T-helper 1 cell treated with Interleukin-12 subunit alpha and Interleukin-12 subunit beta and Interleukin-4 antibody, amounts not matched to agents 30 μg/mL and 1 μg/mL, for 36 hours (primary cell): ENCODE results near the gene WEE1.
"Not testable (repeated sequence)": the region's sequence is repeated elsewhere in the genome, so short reads cannot be mapped to it uniquely, and the experiment has no call there.

ENCODE experiments used
- H3K27ac Mint-ChIP-seq: one replicate; pipeline ENCODE4 v1.8.0; 2021; ENCODE audit warnings: mild to moderate bottlenecking, mixed read lengths
- H3K27me3 Mint-ChIP-seq: one replicate; pipeline ENCODE4 v1.8.0; 2021; ENCODE audit warnings: low read depth, mixed read lengths
- H3K36me3 Mint-ChIP-seq: one replicate; pipeline ENCODE4 v1.8.0; 2021; ENCODE audit warnings: low read depth, mixed read lengths
- H3K4me1 Mint-ChIP-seq: one replicate; pipeline ENCODE4 v1.8.0; 2021; ENCODE audit warnings: low read depth, mixed read lengths
- H3K4me3 Mint-ChIP-seq: one replicate; pipeline ENCODE4 v1.8.0; 2021; ENCODE audit warnings: mild to moderate bottlenecking, moderate library complexity, mixed read lengths
- H3K9me3 Mint-ChIP-seq: one replicate; pipeline ENCODE4 v1.8.0; 2021; ENCODE audit warnings: mixed read lengths

WEE1 gene

DNA sequence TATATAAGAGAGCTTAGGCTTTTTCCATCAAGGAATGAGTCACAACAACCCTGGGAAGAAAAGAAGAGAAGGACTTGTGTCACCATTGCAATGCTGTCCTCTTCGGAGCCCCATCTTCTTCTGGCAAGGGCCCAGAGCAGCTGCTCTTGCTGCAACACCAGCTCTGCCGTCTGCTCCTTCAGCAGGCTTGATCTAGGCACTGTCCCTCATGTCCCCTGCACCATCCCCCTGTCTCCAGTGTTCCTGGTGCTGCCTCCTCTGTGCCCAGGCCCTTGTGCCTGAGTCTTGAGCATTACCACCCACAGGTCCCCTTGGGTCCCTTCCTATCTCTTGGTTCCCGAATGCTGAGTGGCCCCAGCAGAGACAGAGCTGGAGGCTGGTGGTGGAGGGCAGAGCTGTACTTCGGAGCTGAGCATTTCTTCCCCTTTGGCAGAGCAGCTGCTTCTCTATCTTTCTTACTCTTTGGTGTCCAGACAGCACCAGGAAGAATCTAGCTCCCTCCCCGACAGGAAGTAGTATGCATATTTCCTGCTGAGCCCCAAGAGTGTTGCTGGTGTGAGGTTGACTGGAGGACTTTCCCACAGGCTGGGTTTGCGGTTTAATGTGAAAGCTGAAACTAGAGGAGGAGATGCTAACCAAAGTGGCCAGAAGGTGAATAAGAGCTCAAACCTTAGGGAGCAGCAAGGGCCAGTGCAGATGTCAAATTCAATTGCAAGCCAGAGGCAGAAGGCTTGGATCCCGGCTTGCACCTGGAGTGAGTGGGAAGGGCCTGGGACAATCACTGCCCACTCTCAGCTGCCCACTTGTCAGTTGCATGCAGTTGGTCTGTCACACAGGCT, 27.8 kb downstream of the WEE1 start:
- peaks cover 26% of the 10 kb centered on the region for H3K4me1 Mint-ChIP-seq
- H3K27me3 Mint-ChIP-seq: peaks cover 27% of the 10 kb centered on the region
- H3K4me3 Mint-ChIP-seq: peak overlapping the region; percentile 70
- peaks cover 2% of the 10 kb centered on the region for H3K36me3 Mint-ChIP-seq
- no peaks in the 10 kb centered on the region for H3K9me3 Mint-ChIP-seq
- peak overlapping the region; percentile 77 for H3K27ac Mint-ChIP-seq

DNA sequence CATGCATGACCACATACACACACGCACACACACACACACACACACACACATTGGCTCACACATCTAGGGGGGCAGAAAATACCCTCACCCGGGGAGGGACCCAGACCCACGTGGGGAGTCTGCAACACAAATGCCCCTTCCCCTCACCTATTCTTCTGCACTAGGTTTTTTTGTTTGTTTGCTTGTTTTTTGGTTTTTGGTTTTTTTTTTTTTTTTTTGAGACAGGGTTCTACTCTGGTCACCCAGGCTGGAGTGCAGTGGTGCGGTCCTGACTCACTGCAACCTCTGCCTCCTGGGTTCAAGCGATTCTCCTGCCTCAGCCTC, 28.4 kb downstream of the WEE1 start:
- Mint-ChIP-seq H3K27ac (peak overlapping the region; percentile 77), H3K9me3 (no peaks in the 10 kb centered on the region)

DNA sequence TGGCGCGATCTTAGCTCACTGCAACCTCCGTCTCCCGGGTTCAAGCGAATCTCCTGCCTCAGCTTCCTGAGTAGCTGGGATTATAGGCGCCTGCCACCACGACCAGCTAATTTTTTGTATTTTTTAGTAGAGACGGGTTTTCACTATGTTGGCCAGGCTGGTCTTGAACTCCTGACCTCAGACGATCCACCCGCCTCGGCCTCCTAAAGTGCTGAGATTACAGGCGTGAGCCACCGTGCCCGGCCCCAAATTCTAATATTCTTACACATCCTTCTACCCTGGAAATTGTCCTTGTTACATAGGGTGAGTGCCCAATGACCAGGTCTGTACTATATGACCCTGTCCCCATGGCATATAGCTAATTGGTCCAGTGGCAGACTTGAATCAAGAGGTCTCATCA, 29.7 kb downstream of the WEE1 start:
- not testable (repeated sequence) for H3K36me3 Mint-ChIP-seq, H3K9me3 Mint-ChIP-seq, H3K4me3 Mint-ChIP-seq, H3K27ac Mint-ChIP-seq
- Mint-ChIP-seq H3K4me1 (peaks cover 26% of the 10 kb centered on the region), H3K27me3 (peaks cover 26% of the 10 kb centered on the region)

More for the DNA sequence above, 28.4 kb downstream of the WEE1 start:
- H3K27me3 Mint-ChIP-seq: peaks cover 29% of the 10 kb centered on the region
- H3K36me3 Mint-ChIP-seq: peaks cover 2% of the 10 kb centered on the region
- H3K4me3 Mint-ChIP-seq: peak overlapping the region; percentile 70
- H3K4me1 Mint-ChIP-seq: peaks cover 26% of the 10 kb centered on the region

DNA sequence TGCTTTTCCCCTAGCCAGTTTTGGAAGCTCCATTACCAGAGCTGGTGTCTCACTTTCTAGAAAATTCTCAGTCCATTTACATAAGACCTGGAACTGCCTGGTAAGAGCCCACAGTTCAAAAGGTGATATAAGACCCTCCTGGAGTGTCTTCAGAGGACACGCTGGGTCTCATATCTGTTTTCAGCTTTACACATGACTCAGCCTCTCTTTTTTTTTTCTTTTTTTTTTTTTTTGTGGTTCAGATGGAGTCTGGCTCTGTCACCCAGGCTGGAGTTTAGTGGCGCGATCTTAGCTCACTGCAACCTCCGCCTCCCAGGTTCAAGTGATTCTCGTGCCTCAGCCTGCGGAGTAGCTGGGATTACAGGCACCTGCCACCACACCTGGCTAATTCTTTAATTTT, 30.7 kb downstream of the WEE1 start:
- Mint-ChIP-seq H3K27ac (no peak overlapping the region), H3K9me3 (no peaks in the 10 kb centered on the region), H3K36me3 (peaks cover 3% of the 10 kb centered on the region), H3K4me3 (no peak overlapping the region), H3K27me3 (peaks cover 26% of the 10 kb centered on the region), H3K4me1 (peaks cover 27% of the 10 kb centered on the region)

DNA sequence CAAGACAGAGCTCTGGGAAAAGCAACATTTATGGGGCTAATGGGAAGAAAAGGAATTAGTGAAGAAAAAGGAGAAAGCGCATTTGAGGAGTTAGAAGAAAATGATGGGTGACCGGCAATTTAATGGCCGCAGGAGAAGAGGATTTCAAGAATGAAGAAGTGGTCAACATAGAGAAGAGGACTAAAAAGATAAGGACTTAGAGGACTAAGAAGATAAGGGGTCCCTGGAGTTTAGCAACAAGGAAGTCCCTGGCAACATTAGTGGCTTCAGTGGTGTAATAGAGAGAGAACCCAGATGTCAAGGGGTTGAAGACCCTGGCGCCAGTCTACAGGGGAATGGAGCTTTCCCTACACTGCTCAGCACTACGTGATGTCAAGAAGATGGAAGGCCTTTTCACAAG, 32.3 kb downstream of the WEE1 start:
- Mint-ChIP-seq H3K36me3 (peaks cover 5% of the 10 kb centered on the region), H3K4me1 (peaks cover 24% of the 10 kb centered on the region), H3K4me3 (no peak overlapping the region), H3K9me3 (no peaks in the 10 kb centered on the region), H3K27ac (no peak overlapping the region), H3K27me3 (peaks cover 26% of the 10 kb centered on the region)

- Mint-ChIP-seq H3K4me1 (peaks cover 17% of the 10 kb centered on the region), H3K9me3 (no peaks in the 10 kb centered on the region), H3K27me3 (peaks cover 22% of the 10 kb centered on the region), H3K36me3 (peaks cover 5% of the 10 kb centered on the region), H3K27ac (peak overlapping the region; percentile 13), H3K4me3 (no peak overlapping the region)
These were observed 33.5 kb downstream of the WEE1 start for GRCh38 chr11:9606809-9607510.

GRCh38 chr11:9607511-9607899, 34.0 kb downstream of the WEE1 start:
- H3K4me3 Mint-ChIP-seq: no peak overlapping the region
- peaks cover 5% of the 10 kb centered on the region for H3K36me3 Mint-ChIP-seq
- H3K27ac Mint-ChIP-seq: no peak overlapping the region
- H3K27me3 Mint-ChIP-seq: peaks cover 19% of the 10 kb centered on the region
- H3K9me3 Mint-ChIP-seq: no peaks in the 10 kb centered on the region
- peaks cover 15% of the 10 kb centered on the region for H3K4me1 Mint-ChIP-seq

GRCh38 chr11:9609002-9609759, 35.7 kb downstream of the WEE1 start:
- Mint-ChIP-seq H3K4me3 (no peak overlapping the region), H3K36me3 (peaks cover 3% of the 10 kb centered on the region), H3K9me3 (no peaks in the 10 kb centered on the region), H3K27me3 (peaks cover 8% of the 10 kb centered on the region), H3K27ac (no peak overlapping the region), H3K4me1 (peaks cover 17% of the 10 kb centered on the region)

GRCh38 chr11:9609841-9610240, 36.4 kb downstream of the WEE1 start:
- Mint-ChIP-seq H3K36me3 (peaks cover 3% of the 10 kb centered on the region), H3K27ac (no peak overlapping the region), H3K4me1 (peaks cover 23% of the 10 kb centered on the region), H3K4me3 (no peak overlapping the region), H3K27me3 (peaks cover 8% of the 10 kb centered on the region), H3K9me3 (no peaks in the 10 kb centered on the region)

GRCh38 chr11:9613118-9613829, 39.8 kb downstream of the WEE1 start:
- H3K4me3 Mint-ChIP-seq: peak overlapping the region; percentile 83
- no peaks in the 10 kb centered on the region for H3K9me3 Mint-ChIP-seq
- peak overlapping the region; percentile 89 for H3K27ac Mint-ChIP-seq
- H3K36me3 Mint-ChIP-seq: peaks cover 3% of the 10 kb centered on the region
- H3K4me1 Mint-ChIP-seq: peaks cover 29% of the 10 kb centered on the region
- H3K27me3 Mint-ChIP-seq: no peaks in the 10 kb centered on the region

DNA sequence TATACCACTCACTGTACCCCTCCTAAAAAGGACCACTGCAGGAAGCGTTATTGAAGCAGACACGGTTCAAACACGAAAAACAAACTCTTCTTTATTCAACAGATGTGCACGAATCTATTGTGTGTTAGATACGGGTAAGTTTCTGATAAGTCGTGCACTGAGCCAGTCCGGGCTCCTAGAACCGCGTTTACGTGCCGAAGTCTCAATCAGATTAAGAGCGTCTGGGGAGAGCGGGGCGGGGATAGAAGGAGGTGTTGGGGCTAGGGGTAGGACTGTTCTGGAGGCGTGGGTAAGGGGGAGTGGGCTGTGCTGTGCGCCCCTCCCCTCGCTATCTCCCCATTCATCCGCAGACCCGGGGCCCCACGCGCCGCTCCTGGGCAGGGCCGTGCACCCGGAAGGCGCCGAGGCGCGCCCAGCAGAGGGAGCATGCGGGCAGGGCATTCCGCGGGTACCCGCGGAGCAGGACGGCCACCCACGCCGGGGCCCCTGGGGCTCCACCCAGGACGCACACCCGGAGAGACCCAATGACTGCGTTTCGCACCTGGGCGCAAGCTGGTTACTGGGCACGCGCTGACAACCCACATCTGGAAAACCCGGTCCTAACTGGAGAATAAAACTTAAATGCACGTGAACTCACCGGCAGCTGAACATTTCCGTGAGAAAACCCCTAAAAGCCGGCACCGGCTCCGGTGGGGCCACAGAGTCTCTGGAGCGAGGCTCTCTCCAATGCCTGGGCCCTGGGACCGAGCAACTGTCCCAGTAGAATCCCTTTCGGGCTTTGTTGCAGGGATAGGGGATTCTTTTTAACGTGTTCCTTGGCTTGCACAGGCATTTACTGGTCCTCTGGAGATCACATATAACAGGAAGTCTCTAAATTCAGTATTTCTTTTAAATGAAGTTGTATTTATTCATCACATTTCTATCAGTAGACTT, 40.6 kb downstream of the WEE1 start:
- H3K4me3 Mint-ChIP-seq: peak overlapping the region; percentile 83
- peak overlapping the region; percentile 89 for H3K27ac Mint-ChIP-seq
- H3K4me1 Mint-ChIP-seq: peaks cover 31% of the 10 kb centered on the region
- H3K36me3 Mint-ChIP-seq: peaks cover 2% of the 10 kb centered on the region
- no peaks in the 10 kb centered on the region for H3K27me3 Mint-ChIP-seq
- no peaks in the 10 kb centered on the region for H3K9me3 Mint-ChIP-seq

- Mint-ChIP-seq H3K27ac (no peak overlapping the region), H3K9me3 (no peaks in the 10 kb centered on the region), H3K27me3 (no peaks in the 10 kb centered on the region), H3K4me1 (peaks cover 29% of the 10 kb centered on the region), H3K36me3 (no peaks in the 10 kb centered on the region), H3K4me3 (no peak overlapping the region)
These were observed 41.6 kb downstream of the WEE1 start for GRCh38 chr11:9615031-9615451.

- no peak overlapping the region for H3K4me3 Mint-ChIP-seq
- H3K4me1 Mint-ChIP-seq: peaks cover 26% of the 10 kb centered on the region
- no peaks in the 10 kb centered on the region for H3K9me3 Mint-ChIP-seq
- H3K27me3 Mint-ChIP-seq: no peaks in the 10 kb centered on the region
- H3K36me3 Mint-ChIP-seq: no peaks in the 10 kb centered on the region
- no peak overlapping the region for H3K27ac Mint-ChIP-seq
These were observed 42.7 kb downstream of the WEE1 start for GRCh38 chr11:9616042-9616675.
